Uterus (tissue), 4 donors: ENCODE measurements around the gene SMARCA2. TPM values are rescaled to one million over a fixed set of nuclear protein-coding genes. Genes with fewer than 3 reads are reported as not detected.
A peak's percentile ranks its signal among the peaks of the same experiment; 100 is the strongest.

Experiments used
- DNase-seq, 2 donors: peaks; one replicate each; pipeline ENCODE4 v3.0.0-alpha.2; 2019 to 2020
- H3K27ac ChIP-seq, 2 donors: fragments of 200-600 bp; sonication (generic); 1 replicate in 1 of 2; 2 replicates in 1 of 2; pipeline ENCODE4 v1.5.1; 2016 to 2018
- H3K27me3 ChIP-seq, 2 donors: fragments of 200-600 bp; sonication (generic); one replicate each; pipeline ENCODE4 v1.5.1; 2018 to 2019; ENCODE audit warnings: control low read depth in 1 of 2
- H3K36me3 ChIP-seq, 2 donors: fragments of 200-600 bp; sonication (generic); one replicate each; pipeline ENCODE4 v1.5.1; 2019; ENCODE audit warnings: control low read depth in 1 of 2
- H3K4me1 ChIP-seq, 2 donors: fragments of 200-600 bp; sonication (generic); one replicate each; pipeline ENCODE4 v1.5.1; 2018 to 2019; ENCODE audit warnings: control low read depth in 1 of 2
- H3K4me3 ChIP-seq, 2 donors: fragments of 200-600 bp; sonication (generic); 1 replicate in 1 of 2; 2 replicates in 1 of 2; pipeline ENCODE4 v1.5.1; 2018 to 2019; ENCODE audit warnings: mild to moderate bottlenecking in 1 of 2
- H3K9me3 ChIP-seq, 2 donors: fragments of 200-600 bp; sonication (generic); one replicate each; pipeline ENCODE4 v1.5.1; 2019; ENCODE audit warnings: control low read depth in 1 of 2
- POLR2A ChIP-seq, 2 donors: fragments of 450-650 bp; IDR thresholded peaks; one replicate each; pipeline ENCODE4 v1.6.1; 2016; ENCODE audit warnings: antibody characterized with exemption in 2 of 2, mild to moderate bottlenecking in 1 of 2, moderate library complexity in 1 of 2
- intact Hi-C: fragments of 100-400 bp; cut with DNase I; formaldehyde crosslinking; loops from one replicate; pipeline ENCODE4 v1.15.1; 2023; ENCODE audit warnings: low total_unique reads
- total RNA-seq, 4 donors: library from RNA; depleted of rRNA in 3 of 4; stranded (reverse); fragments of >200 nt in 3 of 4; gene quantifications; one replicate each; pipeline versions ENCODE4 v1.1.0 to v1.2.4, GENCODE V29; 2014 to 2023
- TF ChIP-seq, protein P1 (sequence below), 4 experiments: fragments of 200-600 bp in 2 of 4; fragments of 450-650 bp in 2 of 4; sonication (generic) in 2 of 4; IDR thresholded peaks; one replicate each; pipeline ENCODE4 v1.5.1; 2016 to 2019; ENCODE audit warnings: antibody characterized with exemption in 4 of 4, mild to moderate bottlenecking in 2 of 4, moderate library complexity in 1 of 4
- donor health status: DM: yes; HTN: yes; CAD: no.

The SMARCA2 gene
- total RNA-seq, 4 donors from 2014 or later, result 51.7 to 251 (median 214) TPM

GRCh38 chr9:2086971-2087370, 71.8 kb downstream of the SMARCA2 start:
- no peaks in the 10 kb centered on the region for H3K36me3 ChIP-seq
- TF ChIP-seq POLR2A (IDR thresholded peaks at IDR 0.05), result no peak
- TF ChIP-seq, protein P1, sequence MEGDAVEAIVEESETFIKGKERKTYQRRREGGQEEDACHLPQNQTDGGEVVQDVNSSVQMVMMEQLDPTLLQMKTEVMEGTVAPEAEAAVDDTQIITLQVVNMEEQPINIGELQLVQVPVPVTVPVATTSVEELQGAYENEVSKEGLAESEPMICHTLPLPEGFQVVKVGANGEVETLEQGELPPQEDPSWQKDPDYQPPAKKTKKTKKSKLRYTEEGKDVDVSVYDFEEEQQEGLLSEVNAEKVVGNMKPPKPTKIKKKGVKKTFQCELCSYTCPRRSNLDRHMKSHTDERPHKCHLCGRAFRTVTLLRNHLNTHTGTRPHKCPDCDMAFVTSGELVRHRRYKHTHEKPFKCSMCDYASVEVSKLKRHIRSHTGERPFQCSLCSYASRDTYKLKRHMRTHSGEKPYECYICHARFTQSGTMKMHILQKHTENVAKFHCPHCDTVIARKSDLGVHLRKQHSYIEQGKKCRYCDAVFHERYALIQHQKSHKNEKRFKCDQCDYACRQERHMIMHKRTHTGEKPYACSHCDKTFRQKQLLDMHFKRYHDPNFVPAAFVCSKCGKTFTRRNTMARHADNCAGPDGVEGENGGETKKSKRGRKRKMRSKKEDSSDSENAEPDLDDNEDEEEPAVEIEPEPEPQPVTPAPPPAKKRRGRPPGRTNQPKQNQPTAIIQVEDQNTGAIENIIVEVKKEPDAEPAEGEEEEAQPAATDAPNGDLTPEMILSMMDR (IDR thresholded peaks at IDR 0.05), result no peak
- no peaks in the 10 kb centered on the region for H3K4me1 ChIP-seq
- no peaks in the 10 kb centered on the region for H3K9me3 ChIP-seq
- H3K27ac ChIP-seq, result no peak overlapping the region
- intact Hi-C loops, result no loop called here
- H3K4me3 ChIP-seq, result no peak overlapping the region
- no peaks in the 10 kb centered on the region for H3K27me3 ChIP-seq
- DNase-seq, result no peak

DNA sequence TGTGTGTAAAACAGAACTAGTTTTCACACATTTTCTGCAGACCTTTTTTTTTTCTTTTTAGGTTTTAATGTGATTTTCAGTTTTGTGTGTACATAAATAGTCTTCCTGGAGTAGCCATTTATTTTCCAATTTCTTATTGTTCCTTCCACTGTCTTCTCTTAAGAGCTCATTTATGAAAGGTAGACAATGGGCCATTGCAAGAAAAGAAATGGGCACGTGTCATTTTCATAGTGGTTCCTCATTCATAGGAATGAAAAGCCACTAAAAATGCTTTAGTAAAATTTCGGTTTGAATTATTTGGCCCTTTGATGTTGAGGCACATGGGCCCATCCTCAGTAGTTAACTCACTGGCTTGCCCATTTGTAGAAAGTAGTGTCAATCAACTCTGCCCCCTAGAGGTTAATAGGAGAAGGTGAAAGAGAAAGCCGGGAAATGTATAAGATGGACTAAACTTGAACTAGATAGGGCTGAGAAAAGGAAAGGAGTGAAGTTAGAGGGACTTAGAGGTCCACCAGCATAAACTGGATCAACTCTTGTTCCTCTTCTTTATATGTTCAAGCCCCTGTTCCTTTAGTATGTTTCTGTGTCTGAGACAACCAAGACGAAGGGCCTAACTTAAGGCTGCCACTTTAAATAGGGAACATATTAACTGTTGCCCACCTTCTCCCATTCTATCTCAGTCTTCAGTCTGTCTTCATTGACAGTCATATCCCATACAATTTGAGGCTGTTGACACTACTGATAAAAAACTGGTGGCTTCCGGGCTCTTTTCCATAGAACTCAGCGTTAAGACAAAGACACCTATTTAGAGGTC, 72.6 kb downstream of the SMARCA2 start:
- H3K4me3 ChIP-seq, result no peak overlapping the region
- no peaks in the 10 kb centered on the region for H3K9me3 ChIP-seq
- H3K27me3 ChIP-seq, result no peaks in the 10 kb centered on the region
- H3K36me3 ChIP-seq, result no peaks in the 10 kb centered on the region
- intact Hi-C loops, result no loop called here
- TF ChIP-seq, protein P1 (IDR thresholded peaks at IDR 0.05), result peak; percentile 27 to 53 (median 49)
- TF ChIP-seq POLR2A (IDR thresholded peaks at IDR 0.05), result no peak
- no peaks in the 10 kb centered on the region for H3K4me1 ChIP-seq
- H3K27ac ChIP-seq, result no peak overlapping the region
- DNase-seq, result no peak

GRCh38 chr9:2093920-2094597, 78.9 kb downstream of the SMARCA2 start:
- Histone ChIP-seq H3K4me1 (no peaks in the 10 kb centered on the region), H3K27ac (no peak overlapping the region), H3K36me3 (no peaks in the 10 kb centered on the region), H3K27me3 (no peaks in the 10 kb centered on the region), H3K4me3 (no peak overlapping the region), H3K9me3 (no peaks in the 10 kb centered on the region)
- intact Hi-C loops, result no loop called here
- DNase-seq, result no peak
- no peak for TF ChIP-seq POLR2A (IDR thresholded peaks at IDR 0.05)
- TF ChIP-seq, protein P1 (IDR thresholded peaks at IDR 0.05), result no peak

GRCh38 chr9:2096376-2096970, 81.3 kb downstream of the SMARCA2 start:
- Histone ChIP-seq H3K9me3 (no peaks in the 10 kb centered on the region), H3K4me3 (no peak overlapping the region), H3K27ac (no peak overlapping the region), H3K36me3 (no peaks in the 10 kb centered on the region), H3K4me1 (no peaks in the 10 kb centered on the region), H3K27me3 (no peaks in the 10 kb centered on the region)
- intact Hi-C loops, result no loop called here
- no peak for TF ChIP-seq POLR2A (IDR thresholded peaks at IDR 0.05)
- TF ChIP-seq, protein P1 (IDR thresholded peaks at IDR 0.05), result no peak
- DNase-seq, result no peak

DNA sequence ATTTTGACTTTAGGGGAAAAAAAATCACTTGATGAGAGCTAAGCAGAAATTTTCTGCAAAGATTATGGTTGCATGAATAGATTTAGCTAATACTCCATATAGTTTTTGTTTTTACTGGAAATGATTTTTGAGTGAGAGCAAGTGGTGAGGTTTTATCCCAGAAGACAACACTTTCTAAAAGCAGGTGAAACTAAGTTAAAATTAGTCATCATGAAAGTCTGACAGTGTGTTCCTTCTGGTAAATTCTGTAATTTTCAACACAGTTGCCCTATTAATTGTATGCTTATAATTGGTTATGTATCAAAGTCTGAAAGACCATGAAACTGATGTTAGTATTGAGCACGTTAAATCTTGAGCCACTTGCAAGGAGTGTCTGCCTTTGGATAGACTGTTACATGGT, 91.5 kb downstream of the SMARCA2 start:
- no peak overlapping the region for H3K4me3 ChIP-seq
- TF ChIP-seq, protein P1 (IDR thresholded peaks at IDR 0.05), result no peak
- TF ChIP-seq POLR2A (IDR thresholded peaks at IDR 0.05), result no peak
- no peak for DNase-seq
- peaks cover 0 to 5% of the 10 kb centered on the region in 2 donors for H3K36me3 ChIP-seq
- no peaks in the 10 kb centered on the region for H3K27me3 ChIP-seq
- no peaks in the 10 kb centered on the region for H3K4me1 ChIP-seq
- H3K27ac ChIP-seq, result no peak overlapping the region
- intact Hi-C loops, result no loop called here
- H3K9me3 ChIP-seq, result no peaks in the 10 kb centered on the region
